Measurements from ENCODE around the gene NUP43.

- TF ChIP-seq EGR1 (IDR thresholded peaks at IDR 0.05; ENCODE audit: borderline replicate concordance in 1 of 2, low read depth in 2 of 2, low read length in 2 of 2) = no peak
- no peak for TF ChIP-seq POLR2A (IDR thresholded peaks at IDR 0.05; ENCODE audit: low read depth, low read length)
- TF ChIP-seq CTCF (IDR thresholded peaks at IDR 0.05 in 2 of 3, conservative IDR thresholded peaks at IDR 0.05 in 1 of 3; ENCODE audit: control insufficient read depth in 2 of 3, extremely low read depth in 1 of 3, insufficient read depth in 1 of 3, low read depth in 3 of 3, low read length in 3 of 3) = no peak
Measured at GRCh38 chr6:149782337-149782736, 36.0 kb upstream of the NUP43 start.

Data from GM12878 (cell line).